H7 (cell line): ENCODE results near the gene QRICH2. TPM values are rescaled to one million over a fixed set of nuclear protein-coding genes. Genes with fewer than 3 reads are reported as not detected.
"Not testable (repeated sequence)": the region's sequence is repeated elsewhere in the genome, so short reads cannot be mapped to it uniquely, and the experiment has no call there.

Source experiments
- DNase-seq: peaks from one replicate; pipeline ENCODE4 v3.0.0; 2012
- H3K27me3 ChIP-seq: 2 replicates; pipeline ENCODE4 v1.6.0; 2011; ENCODE audit warnings: mild to moderate bottlenecking, low read length; ENCODE audit not compliant: control insufficient read depth, insufficient read depth
- H3K36me3 ChIP-seq: replicated peaks from 2 replicates; pipeline ENCODE4 v1.5.1; 2011; ENCODE audit warnings: low read length; ENCODE audit not compliant: control insufficient read depth, insufficient read depth
- H3K4me3 ChIP-seq: 2 replicates; pipeline ENCODE4 v1.5.1; 2011; ENCODE audit warnings: low read depth, mild to moderate bottlenecking, control low read depth, low read length, moderate library complexity; ENCODE audit not compliant: insufficient read depth
- total RNA-seq: library from RNA; depleted of rRNA; stranded (reverse); fragments of >200 nt; shearing (Covaris generic); gene quantifications from 2 replicates; pipeline ENCODE4 v1.2.3, GENCODE V29; 2014

Gene QRICH2
- total RNA-seq, 1 experiment from 2014 or later, result 1.1 TPM

- Histone ChIP-seq H3K4me3 (no peak overlapping the region), H3K27me3 (no peaks in the 10 kb centered on the region), H3K36me3 (peaks cover 1% of the 10 kb centered on the region)
- peak; percentile 71 for DNase-seq
Observed at GRCh38 chr17:76268991-76269981, 38.8 kb downstream of the QRICH2 start.

DNA sequence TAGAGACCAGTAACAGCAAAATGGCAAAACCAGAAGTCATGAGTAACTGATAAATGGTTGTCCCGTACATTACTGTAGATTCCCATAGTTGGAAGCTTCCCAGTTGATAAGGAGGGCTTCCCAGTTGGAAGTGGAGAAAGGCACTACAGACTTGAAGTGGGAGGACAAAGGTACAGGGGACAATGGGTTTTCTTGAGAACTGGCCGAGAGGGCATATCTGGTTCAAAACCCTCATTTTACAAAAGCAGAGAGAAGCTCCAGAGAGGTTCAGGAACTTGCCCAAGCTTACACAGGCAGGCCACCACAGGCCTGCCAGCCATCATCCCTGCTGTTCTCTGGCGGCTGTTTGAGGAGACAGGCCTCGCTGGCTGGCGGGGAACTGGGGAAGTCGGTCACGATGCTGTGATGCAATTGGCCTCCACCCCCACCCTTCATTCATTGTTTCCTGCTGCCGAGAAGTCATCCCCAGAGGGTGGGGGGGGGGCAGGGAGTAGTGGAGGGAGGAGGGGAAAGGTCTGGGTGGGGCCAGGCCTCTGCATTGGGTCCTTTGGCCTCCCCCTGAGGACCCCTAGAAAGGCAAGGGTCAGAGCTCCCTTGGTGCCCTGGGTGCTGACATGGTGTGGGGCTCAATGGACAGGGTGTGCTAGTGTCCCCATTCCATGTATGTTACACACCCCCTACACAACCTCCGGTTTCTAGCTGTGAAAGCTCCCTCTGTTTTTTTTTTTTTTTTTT, 39.9 kb downstream of the QRICH2 start:
- Histone ChIP-seq H3K27me3 (no peaks in the 10 kb centered on the region), H3K36me3 (peaks cover 1% of the 10 kb centered on the region), H3K4me3 (no peak overlapping the region)
- DNase-seq, result peak; percentile 72

DNA sequence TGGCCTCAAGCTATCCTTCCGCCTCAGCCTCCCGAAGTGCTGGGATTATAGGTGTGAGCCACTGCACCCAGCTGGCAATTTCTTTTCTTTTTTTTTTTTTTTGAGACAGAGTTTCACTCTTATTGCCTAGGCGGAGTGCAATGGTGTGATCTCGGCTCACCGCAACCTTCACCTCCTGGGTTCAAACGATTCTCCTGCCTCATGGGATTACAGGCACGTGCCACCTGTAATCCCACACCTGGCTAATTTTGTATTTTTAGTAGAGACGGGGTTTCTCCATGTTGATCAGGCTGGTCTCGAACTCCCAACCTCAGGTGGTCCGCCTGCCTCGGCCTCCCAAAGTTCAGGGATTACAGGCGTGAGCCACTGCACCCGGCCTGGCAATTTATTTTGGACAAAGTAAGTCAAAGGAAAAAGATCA, 40.5 kb downstream of the QRICH2 start:
- not testable (repeated sequence) for DNase-seq, H3K36me3 ChIP-seq, H3K27me3 ChIP-seq, H3K4me3 ChIP-seq

DNA sequence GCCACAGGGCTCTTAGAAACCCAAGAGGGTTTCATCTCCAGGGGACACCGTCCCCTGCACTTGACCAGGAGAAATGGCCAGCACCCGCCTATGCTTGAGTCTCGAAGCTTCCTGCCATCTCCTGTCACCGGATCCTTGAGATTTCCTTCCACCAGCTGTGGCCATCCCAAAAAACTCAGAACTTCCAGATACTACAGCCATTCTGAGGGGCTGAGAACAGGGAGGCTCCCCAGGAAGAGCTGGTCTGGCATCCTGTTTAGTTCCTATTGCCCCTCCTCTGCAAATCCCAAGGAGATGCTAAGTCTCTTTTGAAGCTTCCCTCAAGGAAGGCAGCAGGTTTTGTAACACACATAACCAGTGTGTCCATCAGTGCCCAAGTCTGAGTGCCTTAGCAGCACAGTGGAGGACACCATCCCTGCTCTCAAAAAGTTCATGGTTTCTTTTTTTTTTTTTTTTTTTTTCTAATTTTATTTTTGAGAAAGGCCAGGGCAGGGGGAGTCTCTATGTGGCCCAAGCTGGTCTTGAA, 41.0 kb downstream of the QRICH2 start:
- H3K27me3 ChIP-seq, result no peaks in the 10 kb centered on the region
- H3K4me3 ChIP-seq, result no peak overlapping the region
- H3K36me3 ChIP-seq, result peaks cover 1% of the 10 kb centered on the region
- peak; percentile 33 for DNase-seq

DNA sequence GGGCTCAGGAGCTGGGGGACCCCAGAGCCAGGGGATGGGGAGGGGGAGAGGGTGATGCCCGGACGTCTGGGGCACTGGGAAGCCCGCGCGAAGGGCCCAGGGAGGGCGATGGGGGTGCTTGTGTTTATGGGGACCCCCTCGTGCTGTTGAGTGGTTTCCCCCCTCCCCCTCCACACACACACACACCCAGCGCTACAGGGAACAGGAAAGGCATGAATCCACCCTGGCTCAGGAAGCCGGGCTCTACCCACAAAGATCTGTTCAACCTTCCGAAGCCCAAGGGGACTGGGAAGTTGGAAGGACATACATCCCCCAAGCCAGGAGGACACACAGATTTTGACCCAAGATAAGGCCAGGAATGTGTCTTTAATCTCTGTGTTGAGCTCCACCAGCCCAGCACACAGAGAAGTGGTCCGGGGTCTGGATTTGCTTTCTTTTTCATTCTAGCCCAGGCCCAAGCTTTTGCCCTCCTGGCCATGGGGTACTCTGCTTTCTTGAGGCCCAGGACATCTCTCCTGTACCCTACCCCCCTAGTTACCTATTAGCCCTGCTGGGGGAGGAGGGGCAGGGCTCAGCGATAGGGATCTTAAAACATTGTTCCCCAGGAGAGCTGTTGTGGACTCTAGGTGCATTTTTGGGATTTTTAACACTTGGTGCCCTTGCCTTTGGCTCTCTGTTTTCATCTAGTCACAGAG, 41.7 kb downstream of the QRICH2 start:
- H3K4me3 ChIP-seq, result peak overlapping the region; percentile 80
- no peaks in the 10 kb centered on the region for H3K27me3 ChIP-seq
- peaks cover 1% of the 10 kb centered on the region for H3K36me3 ChIP-seq
- DNase-seq, result peak; percentile 52

GRCh38 chr17:76265624-76266243, 42.3 kb downstream of the QRICH2 start:
- Histone ChIP-seq H3K36me3 (peaks cover under 1% of the 10 kb centered on the region), H3K27me3 (no peaks in the 10 kb centered on the region), H3K4me3 (peak overlapping the region; percentile 80)
- DNase-seq, result peak; percentile 86

GRCh38 chr17:76264755-76265623, 43.1 kb downstream of the QRICH2 start, which contains the start of gene UBALD2:
TSS of gene UBALD2 (plus strand) at chr17:76265348. CDS start at chr17:76265506, 158 bp downstream.
- Histone ChIP-seq H3K4me3 (peak within 1 kb of the TSS; percentile 80), H3K36me3 (no peaks in the 10 kb centered on the region; the same call in none of the 2 replicates), H3K27me3 (no peaks in the 10 kb centered on the region)
- peak; percentile 100 for DNase-seq

GRCh38 chr17:76264425-76264754, 43.7 kb downstream of the QRICH2 start:
- Histone ChIP-seq H3K4me3 (no peak overlapping the region), H3K27me3 (no peaks in the 10 kb centered on the region), H3K36me3 (no peaks in the 10 kb centered on the region; the same call in none of the 2 replicates)
- peak; percentile 40 for DNase-seq

- Histone ChIP-seq H3K4me3 (no peak overlapping the region), H3K27me3 (no peaks in the 10 kb centered on the region)
- no peak for DNase-seq
Observed at GRCh38 chr17:76263896-76264295, 44.2 kb downstream of the QRICH2 start.

DNA sequence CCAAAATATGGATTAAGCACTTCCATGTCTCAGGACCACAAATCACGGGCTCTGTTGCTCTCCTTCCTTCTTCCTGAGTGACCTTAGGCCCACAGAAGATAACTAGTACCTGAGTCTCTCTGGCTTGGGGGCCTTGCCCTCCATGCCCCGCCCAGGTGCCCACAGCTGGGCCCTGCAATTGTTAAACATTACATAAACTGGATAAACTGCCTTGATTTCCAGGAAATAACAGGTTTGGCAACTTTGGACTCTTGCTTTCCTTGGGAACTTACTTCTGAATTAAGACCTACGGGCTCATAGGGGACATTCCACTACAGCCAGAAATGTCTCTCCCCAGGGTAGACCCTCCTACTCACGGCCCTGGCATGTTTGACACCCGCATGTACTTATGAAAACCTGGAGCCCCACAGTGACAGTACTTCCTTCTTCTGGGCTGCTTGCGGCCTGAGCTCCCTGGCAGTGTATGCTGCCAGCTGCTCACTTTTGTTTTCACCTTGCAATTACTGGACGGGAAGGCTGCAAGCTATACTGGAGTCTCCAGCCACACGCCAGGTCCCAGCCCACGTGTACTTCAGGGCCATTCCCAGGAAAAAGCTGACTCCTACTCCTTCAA, 45.2 kb downstream of the QRICH2 start:
- H3K36me3 ChIP-seq, result no peaks in the 10 kb centered on the region; the same call in 1 of the 2 replicates
- DNase-seq, result peak; percentile 24
- no peaks in the 10 kb centered on the region for H3K27me3 ChIP-seq
- no peak overlapping the region for H3K4me3 ChIP-seq

More at GRCh38 chr17:76263896-76264295, 44.2 kb downstream of the QRICH2 start:
- H3K36me3 ChIP-seq, result no peaks in the 10 kb centered on the region; the same call in 1 of the 2 replicates

GRCh38 chr17:76261421-76262215, 46.5 kb downstream of the QRICH2 start:
- Histone ChIP-seq H3K36me3 (no peaks in the 10 kb centered on the region), H3K27me3 (no peaks in the 10 kb centered on the region), H3K4me3 (no peak overlapping the region)
- peak; percentile 41 for DNase-seq

GRCh38 chr17:76260669-76261068, 47.4 kb downstream of the QRICH2 start:
- no peak overlapping the region for H3K4me3 ChIP-seq
- H3K27me3 ChIP-seq, result no peaks in the 10 kb centered on the region
- peak; percentile 10 for DNase-seq
- H3K36me3 ChIP-seq, result no peaks in the 10 kb centered on the region
